HCT116 (cell line): ENCODE results near the gene DDR2. TPM values are rescaled to one million over a fixed set of nuclear protein-coding genes. Genes with fewer than 3 reads are reported as not detected.

Source experiments
- ATAC-seq: fragments of 200-7000 bp; cut with Tn5 transposase; 2 replicates; pipeline ENCODE4 v1.9.1; 2020; ENCODE audit warnings: mild to moderate bottlenecking, moderate library complexity
- BruUV-seq: library from RNA; stranded (reverse); fragments of 400-500 nt; replicated peaks from 2 replicates; lab custom pipeline; 2021; lab: Mats Ljungman, UMichigan
- CTCF ChIA-PET: fragments of 300-600 bp; sonication (Branson Sonifier 250); formaldehyde crosslinking; loops from one replicate; lab custom pipeline; 2021; ENCODE audit warnings: antibody characterized with exemption; lab: Charles Lee
- POLR2A ChIA-PET: fragments of 300-600, 350-600 bp; sonication (Branson Sonifier 250); formaldehyde crosslinking; loops from one replicate; lab custom pipeline; 2021; ENCODE audit warnings: antibody characterized with exemption; lab: Charles Lee
- RAD21 ChIA-PET, 2 experiments: fragments of 300-600 bp; sonication (Branson Sonifier 250); formaldehyde crosslinking; loops; one replicate each; lab custom pipeline; 2023; ENCODE audit warnings: low total read pairs in 2 of 2; ENCODE audit not compliant: uncharacterized antibody in 2 of 2, unreplicated experiment in 2 of 2, low non-redundant PET in 1 of 2; lab: Charles Lee
- DNase-seq: peaks from one replicate; pipeline ENCODE4 v3.0.0-alpha.2; 2010; ENCODE audit warnings: low read depth, low spot score
- H2AFZ ChIP-seq: fragments of 200-600 bp; shearing (Covaris generic), sonication (generic); 2 replicates; pipeline ENCODE4 v1.6.1; 2017; ENCODE audit warnings: low read depth, mixed run types, mixed read lengths, antibody characterized with exemption, low read length; ENCODE audit not compliant: poor library complexity, severe bottlenecking
- H3K27ac ChIP-seq: 2 replicates; pipeline ENCODE4 v1.5.1; 2012; ENCODE audit warnings: low read depth, low read length
- H3K27me3 ChIP-seq: fragments of 200-600 bp; sonication (generic); 2 replicates; pipeline ENCODE4 v1.6.1; 2016; ENCODE audit warnings: mixed run types, low read length, mixed read lengths; ENCODE audit not compliant: insufficient read depth
- H3K36me3 ChIP-seq, 2 experiments: fragments of 200-500 bp in 1 of 2; fragments of 200-600 bp in 1 of 2; sonication (Bioruptor generic) in 1 of 2; sonication (generic) in 1 of 2; 2 replicates each; pipeline versions ENCODE4 v1.5.1 to v1.6.1; 2014 to 2016; ENCODE audit warnings: low read length in 2 of 2, inconsistent platforms in 1 of 2, mixed read lengths in 1 of 2, mixed run types in 1 of 2; ENCODE audit not compliant: insufficient read depth in 2 of 2, control insufficient read depth in 1 of 2
- H3K4me1 ChIP-seq, 2 experiments: fragments of 200-600 bp in 1 of 2; sonication (generic) in 1 of 2; 2 replicates each; pipeline versions ENCODE4 v1.5.1 to v1.6.1; 2012 to 2017; ENCODE audit warnings: low read length in 2 of 2, inconsistent platforms in 1 of 2, mild to moderate bottlenecking in 1 of 2, mixed read lengths in 1 of 2, mixed run types in 1 of 2, moderate library complexity in 1 of 2; ENCODE audit not compliant: insufficient read depth in 2 of 2, control insufficient read depth in 1 of 2
- H3K4me2 ChIP-seq: fragments of 200-600 bp; sonication (generic); 2 replicates; pipeline ENCODE4 v1.6.1; 2017; ENCODE audit warnings: mixed run types, low read length, mixed read lengths
- H3K4me3 ChIP-seq, 2 experiments: fragments of 200-600 bp in 1 of 2; sonication (generic) in 1 of 2; replicated peaks in 1 of 2; 2 replicates each; pipeline ENCODE4 v1.5.1; 2011 to 2016; ENCODE audit warnings: low read length in 2 of 2, control low read depth in 1 of 2, low read depth in 1 of 2, mild to moderate bottlenecking in 1 of 2, mixed read lengths in 1 of 2, mixed run types in 1 of 2
- H3K79me2 ChIP-seq: fragments of 200-600 bp; sonication (generic); 2 replicates; pipeline ENCODE4 v1.6.1; 2017; ENCODE audit warnings: mild to moderate bottlenecking, mixed run types, low read length, moderate library complexity, mixed read lengths; ENCODE audit not compliant: insufficient read depth
- H3K9ac ChIP-seq: fragments of 200-600 bp; sonication (generic); 2 replicates; pipeline ENCODE4 v1.6.1; 2016; ENCODE audit warnings: low read length, mixed read lengths
- H3K9me2 ChIP-seq: fragments of 200-600 bp; sonication (generic), shearing (Covaris generic); 2 replicates; pipeline ENCODE4 v1.6.1; 2017; ENCODE audit warnings: mixed run types, mild to moderate bottlenecking, moderate library complexity; ENCODE audit not compliant: insufficient read depth
- H3K9me3 ChIP-seq, 2 experiments: fragments of 200-500 bp in 1 of 2; fragments of 200-600 bp in 1 of 2; sonication (Bioruptor generic) in 1 of 2; sonication (generic) in 1 of 2; 2 replicates each; pipeline ENCODE4 v1.6.1; 2014 to 2017; ENCODE audit warnings: low read length in 2 of 2, mixed read lengths in 2 of 2, inconsistent platforms in 1 of 2, low read depth in 1 of 2, mild to moderate bottlenecking in 1 of 2, mixed run types in 1 of 2, moderate library complexity in 1 of 2; ENCODE audit not compliant: control insufficient read depth in 1 of 2, insufficient read depth in 1 of 2
- H4K20me1 ChIP-seq: fragments of 200-600 bp; sonication (generic), shearing (Covaris generic); 2 replicates; pipeline ENCODE4 v1.6.1; 2017; ENCODE audit warnings: mixed run types, mild to moderate bottlenecking, moderate library complexity; ENCODE audit not compliant: insufficient read depth
- ATF3 ChIP-seq: IDR thresholded peaks from 2 replicates; pipeline ENCODE4 v1.6.1; 2012
- CTCF ChIP-seq, 3 experiments: fragments of 200-600 bp in 1 of 3; sonication (generic) in 1 of 3; IDR thresholded peaks in 2 of 3; conservative IDR thresholded peaks in 1 of 3; 2 replicates each; pipeline ENCODE4 v1.5.1; 2012 to 2017; ENCODE audit warnings: low read depth in 2 of 3, low read length in 2 of 3, antibody characterized with exemption in 1 of 3, borderline replicate concordance in 1 of 3, control low read depth in 1 of 3, mild to moderate bottlenecking in 1 of 3, mixed read lengths in 1 of 3, mixed run types in 1 of 3, moderate library complexity in 1 of 3; ENCODE audit not compliant: insufficient read depth in 1 of 3
- EZH2 ChIP-seq: fragments of 200-600 bp; sonication (generic); IDR thresholded peaks from 2 replicates; pipeline ENCODE4 v1.6.1; 2017; ENCODE audit warnings: antibody characterized with exemption, mixed run types
- FOSL1 ChIP-seq: IDR thresholded peaks from 2 replicates; pipeline ENCODE4 v1.6.1; 2012; ENCODE audit warnings: low read depth
- JUND ChIP-seq: IDR thresholded peaks from 2 replicates; pipeline ENCODE4 v1.6.1; 2012
- POLR2A ChIP-seq: IDR thresholded peaks from 2 replicates; pipeline ENCODE4 v1.7.0; 2011; ENCODE audit warnings: borderline replicate concordance; ENCODE audit not compliant: insufficient read depth, insufficient read length; ENCODE audit errors: extremely low read depth
- RAD21 ChIP-seq: IDR thresholded peaks from 2 replicates; pipeline ENCODE4 v1.6.1; 2012; ENCODE audit warnings: low read depth, mild to moderate bottlenecking
- REST ChIP-seq: IDR thresholded peaks from 2 replicates; pipeline ENCODE4 v1.6.1; 2012; ENCODE audit warnings: low read depth
- SIN3A ChIP-seq: IDR thresholded peaks from 2 replicates; pipeline ENCODE4 v1.6.1; 2012; ENCODE audit warnings: low read depth
- SRF ChIP-seq: IDR thresholded peaks from 2 replicates; pipeline ENCODE4 v1.6.1; 2012; ENCODE audit warnings: low read depth
- ZBTB33 ChIP-seq: IDR thresholded peaks from 2 replicates; pipeline ENCODE4 v1.6.1; 2011; ENCODE audit warnings: mild to moderate bottlenecking, low read length, moderate library complexity; ENCODE audit not compliant: insufficient replicate concordance; ENCODE audit errors: extremely low read depth
- ZNF274 ChIP-seq: fragments of 200-500 bp; sonication (Bioruptor generic); IDR thresholded peaks from 2 replicates; pipeline ENCODE4 v1.6.1; 2014; ENCODE audit warnings: mild to moderate bottlenecking, low read depth, low read length, inconsistent platforms
- intact Hi-C: fragments of 100-400 bp; cut with micrococcal nuclease; formaldehyde crosslinking; loops from 2 replicates; pipeline ENCODE4 v1.10.0; 2022
- total RNA-seq: library from RNA; stranded (reverse); gene quantifications from one replicate; pipeline ENCODE4 v1.2.1, GENCODE V29; 2021; ENCODE audit not compliant: unreplicated experiment

DDR2 gene
- total RNA-seq, 1 experiment from 2014 or later: 0.84 TPM

- peaks cover 20 to 41% of the 10 kb centered on the region in 2 experiments for H3K4me1 ChIP-seq
- no peak overlapping the region for H3K4me3 ChIP-seq
- no TSS peak for BruUV-seq
- H3K4me2 ChIP-seq: no peak overlapping the region
- no peaks in the 10 kb centered on the region for H3K27me3 ChIP-seq
- POLR2A ChIA-PET: no interaction called here
- DNase-seq: no peak
- H3K9me2 ChIP-seq: no peaks in the 10 kb centered on the region
- no peak for TF ChIP-seq REST
- TF ChIP-seq SIN3A: no peak
- TF ChIP-seq EZH2: no peak
- no peak overlapping the region for H3K27ac ChIP-seq
- intact Hi-C loops: no loop called here
- RAD21 ChIA-PET: no interaction called here
- peaks cover 0 to 3% of the 10 kb centered on the region in 2 experiments; a peak in 1 of 4 replicates for H3K9me3 ChIP-seq
- CTCF ChIA-PET: no interaction called here
- H3K36me3 ChIP-seq: no peaks in the 10 kb centered on the region
- H3K9ac ChIP-seq: no peak overlapping the region
- H2AFZ ChIP-seq: no peak overlapping the region
- no peak for ATAC-seq
- H4K20me1 ChIP-seq: no peaks in the 10 kb centered on the region
- no peaks in the 10 kb centered on the region for H3K79me2 ChIP-seq
These were observed 49.8 kb downstream of the DDR2 start for GRCh38 chr1:162682013-162682419.

GRCh38 chr1:162687870-162688269, 55.6 kb downstream of the DDR2 start:
- peaks cover 17 to 35% of the 10 kb centered on the region in 2 experiments for H3K4me1 ChIP-seq
- H3K4me2 ChIP-seq: no peak overlapping the region
- CTCF ChIA-PET: no interaction called here
- H4K20me1 ChIP-seq: no peaks in the 10 kb centered on the region
- no peak for DNase-seq
- ATAC-seq: no peak
- no peak overlapping the region for H3K9ac ChIP-seq
- no peak overlapping the region for H3K4me3 ChIP-seq
- RAD21 ChIA-PET: no interaction called here
- H3K9me3 ChIP-seq: peaks cover 0 to 3% of the 10 kb centered on the region in 2 experiments; a peak in 1 of 4 replicates
- POLR2A ChIA-PET: no interaction called here
- BruUV-seq: no TSS peak
- H3K9me2 ChIP-seq: no peaks in the 10 kb centered on the region
- H3K27me3 ChIP-seq: no peaks in the 10 kb centered on the region
- no peaks in the 10 kb centered on the region for H3K36me3 ChIP-seq
- no peak overlapping the region for H3K27ac ChIP-seq
- no peak overlapping the region for H2AFZ ChIP-seq
- TF ChIP-seq ZNF274 (no peak), JUND (0 out of 2 replicates have a peak, but pooled peaks have one; percentile 22), ATF3 (no peak), FOSL1 (peak; percentile 63), POLR2A (no peak), CTCF (IDR thresholded peaks at IDR 0.05 in 2 of 3, conservative IDR thresholded peaks at IDR 0.05 in 1 of 3; ENCODE audit: borderline replicate concordance in 1 of 3, insufficient read depth in 1 of 3, low read depth in 2 of 3, low read length in 2 of 3) (no peak), SRF (no peak), RAD21 (no peak), ZBTB33 (no peak)
- no peaks in the 10 kb centered on the region for H3K79me2 ChIP-seq
- intact Hi-C loops: no loop called here
